Measurements from ENCODE around the gene CBARP.

- no peak for TF ChIP-seq SUZ12 (IDR thresholded peaks at IDR 0.05; ENCODE audit: extremely low read depth, insufficient read depth, insufficient read length)
- TF ChIP-seq ZNF274 (IDR thresholded peaks at IDR 0.05; ENCODE audit: low read depth, low read length), result no peak
- no peak for TF ChIP-seq YY1 (IDR thresholded peaks at IDR 0.05; ENCODE audit: insufficient read depth, insufficient read length)
Observed at GRCh38 chr19:1264801-1265614, 27.2 kb upstream of the CBARP start.

Data from NT2/D1 (cell line).